Stomach (tissue), 9 donors: ENCODE data around the gene CASP9. TPM values are rescaled to one million over a fixed set of nuclear protein-coding genes. Genes with fewer than 3 reads are reported as not detected.
A peak's percentile ranks its signal among the peaks of the same experiment; 100 is the strongest.

Experiments used
- DNase-seq, 2 donors: peaks; one replicate each; pipeline versions ENCODE4 v3.0.0 to v3.0.0-alpha.2; 2013 to 2019
- H3K27ac ChIP-seq, 5 donors: fragments of 200-600 bp in 4 of 5; sonication (generic) in 4 of 5; one replicate each; pipeline ENCODE4 v1.5.1; 2013 to 2019; ENCODE audit warnings: mild to moderate bottlenecking in 1 of 5, moderate library complexity in 1 of 5
- H3K27me3 ChIP-seq, 3 donors: fragments of 200-600 bp; sonication (generic); one replicate each; pipeline ENCODE4 v1.5.1; 2017 to 2019; ENCODE audit warnings: mixed run types in 1 of 3
- H3K36me3 ChIP-seq, 4 donors: fragments of 200-600 bp; sonication (generic); 1 replicate in 3 of 4; 2 replicates in 1 of 4; pipeline ENCODE4 v1.5.1; 2016 to 2019
- H3K4me1 ChIP-seq, 4 donors: fragments of 200-600 bp; sonication (generic); one replicate each; pipeline ENCODE4 v1.5.1; 2016 to 2019
- H3K4me3 ChIP-seq, 4 donors: fragments of 200-600 bp; sonication (generic) in 3 of 4; one replicate each; pipeline ENCODE4 v1.5.1; 2016 to 2019; ENCODE audit warnings: mild to moderate bottlenecking in 1 of 4
- H3K9me3 ChIP-seq, 4 donors: fragments of 200-600 bp; sonication (generic); one replicate each; pipeline ENCODE4 v1.5.1; 2016 to 2019
- EP300 ChIP-seq: sonication (generic); formaldehyde crosslinking; IDR thresholded peaks from one replicate; pipeline ENCODE4 v1.6.1; 2017; ENCODE audit warnings: antibody characterized with exemption
- POLR2A ChIP-seq, 4 donors: fragments of 450-650 bp; IDR thresholded peaks; one replicate each; pipeline ENCODE4 v1.6.1; 2016; ENCODE audit warnings: antibody characterized with exemption in 4 of 4, control low read depth in 2 of 4, mild to moderate bottlenecking in 1 of 4, moderate library complexity in 1 of 4
- POLR2AphosphoS5 ChIP-seq, 3 donors: sonication (generic); formaldehyde crosslinking; IDR thresholded peaks; one replicate each; pipeline ENCODE4 v1.6.1; 2016; ENCODE audit warnings: antibody characterized with exemption in 3 of 3
- WGBS, 5 donors: extraction: QIAGEN DNeasy Blood & Tissue Kit in 3 of 5; methylation state at CpG; one replicate each; pipeline versions ENCODE4 v1.1.5 to v1.1.7; 2013 to 2018; 5-methylcytosine and 5-hydroxymethylcytosine counted together
- intact Hi-C: fragments of 100-400 bp; cut with DNase I; formaldehyde crosslinking; loops from one replicate; pipeline ENCODE4 v1.15.1; 2023; ENCODE audit warnings: low total_unique reads
- polyA plus RNA-seq, 3 donors: library from polyadenylated mRNA; stranded (reverse); fragments of 200-250 nt; gene quantifications; one replicate each; pipeline ENCODE4 v1.2.3, GENCODE V29; 2013
- total RNA-seq, 5 donors: library from RNA; depleted of rRNA; stranded (reverse); fragments of >200 nt; gene quantifications; one replicate each; pipeline versions ENCODE4 v1.1.0 to v1.2.3, GENCODE V29; 2014 to 2016
- TF ChIP-seq, protein P1 (sequence below), 7 experiments: fragments of 450-650 bp in 4 of 7; fragments of 200-600 bp in 3 of 7; sonication (generic) in 3 of 7; IDR thresholded peaks; one replicate each; pipeline ENCODE4 v1.5.1; 2016 to 2019; ENCODE audit warnings: antibody characterized with exemption in 7 of 7, control low read depth in 2 of 7, mild to moderate bottlenecking in 1 of 7
- donor health status: healthy with polysubstance abuse.
- donor health status: Bipolar disorder and iron deficiency.
- donor health status: healthy.

The CASP9 gene
- total and polyA plus RNA-seq, 8 donors: 8.3 to 125 (median 16.3) TPM

DNA sequence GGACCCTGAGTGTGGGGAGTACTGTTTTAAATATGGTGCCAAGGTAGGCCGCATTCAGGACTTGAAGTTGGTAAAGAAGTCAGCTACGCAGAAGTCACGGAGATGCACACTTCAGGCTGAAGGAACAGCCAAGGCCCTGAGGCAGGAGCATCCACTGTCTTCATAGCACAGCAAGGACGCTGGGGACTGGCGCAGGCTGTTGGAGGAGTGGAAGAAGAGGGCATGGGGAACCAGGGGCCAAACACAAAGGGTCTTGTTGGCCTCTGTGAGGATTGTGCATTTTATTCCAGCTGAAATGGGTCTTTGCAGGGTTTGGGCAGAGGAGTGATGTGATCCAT, 19.2 kb upstream of the CASP9 start:
- Histone ChIP-seq H3K27me3 (no peaks in the 10 kb centered on the region), H3K36me3 (peaks cover 68 to 100% (median 100%) of the 10 kb centered on the region in 4 donors), H3K9me3 (no peaks in the 10 kb centered on the region), H3K4me1 (no peaks in the 10 kb centered on the region), H3K4me3 (no peak overlapping the region), H3K27ac (no peak overlapping the region)
- no peak for DNase-seq
- 90 to 97% (median 94%) methylated on average over 5 of the region's 5 CpGs for WGBS, 5 donors
- intact Hi-C loops: no loop called here
- TF ChIP-seq POLR2AphosphoS5 (IDR thresholded peaks at IDR 0.05) (no peak), POLR2A (IDR thresholded peaks at IDR 0.05) (no peak), EP300 (no peak)
- TF ChIP-seq, protein P1, sequence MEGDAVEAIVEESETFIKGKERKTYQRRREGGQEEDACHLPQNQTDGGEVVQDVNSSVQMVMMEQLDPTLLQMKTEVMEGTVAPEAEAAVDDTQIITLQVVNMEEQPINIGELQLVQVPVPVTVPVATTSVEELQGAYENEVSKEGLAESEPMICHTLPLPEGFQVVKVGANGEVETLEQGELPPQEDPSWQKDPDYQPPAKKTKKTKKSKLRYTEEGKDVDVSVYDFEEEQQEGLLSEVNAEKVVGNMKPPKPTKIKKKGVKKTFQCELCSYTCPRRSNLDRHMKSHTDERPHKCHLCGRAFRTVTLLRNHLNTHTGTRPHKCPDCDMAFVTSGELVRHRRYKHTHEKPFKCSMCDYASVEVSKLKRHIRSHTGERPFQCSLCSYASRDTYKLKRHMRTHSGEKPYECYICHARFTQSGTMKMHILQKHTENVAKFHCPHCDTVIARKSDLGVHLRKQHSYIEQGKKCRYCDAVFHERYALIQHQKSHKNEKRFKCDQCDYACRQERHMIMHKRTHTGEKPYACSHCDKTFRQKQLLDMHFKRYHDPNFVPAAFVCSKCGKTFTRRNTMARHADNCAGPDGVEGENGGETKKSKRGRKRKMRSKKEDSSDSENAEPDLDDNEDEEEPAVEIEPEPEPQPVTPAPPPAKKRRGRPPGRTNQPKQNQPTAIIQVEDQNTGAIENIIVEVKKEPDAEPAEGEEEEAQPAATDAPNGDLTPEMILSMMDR (IDR thresholded peaks at IDR 0.05): no peak

DNA sequence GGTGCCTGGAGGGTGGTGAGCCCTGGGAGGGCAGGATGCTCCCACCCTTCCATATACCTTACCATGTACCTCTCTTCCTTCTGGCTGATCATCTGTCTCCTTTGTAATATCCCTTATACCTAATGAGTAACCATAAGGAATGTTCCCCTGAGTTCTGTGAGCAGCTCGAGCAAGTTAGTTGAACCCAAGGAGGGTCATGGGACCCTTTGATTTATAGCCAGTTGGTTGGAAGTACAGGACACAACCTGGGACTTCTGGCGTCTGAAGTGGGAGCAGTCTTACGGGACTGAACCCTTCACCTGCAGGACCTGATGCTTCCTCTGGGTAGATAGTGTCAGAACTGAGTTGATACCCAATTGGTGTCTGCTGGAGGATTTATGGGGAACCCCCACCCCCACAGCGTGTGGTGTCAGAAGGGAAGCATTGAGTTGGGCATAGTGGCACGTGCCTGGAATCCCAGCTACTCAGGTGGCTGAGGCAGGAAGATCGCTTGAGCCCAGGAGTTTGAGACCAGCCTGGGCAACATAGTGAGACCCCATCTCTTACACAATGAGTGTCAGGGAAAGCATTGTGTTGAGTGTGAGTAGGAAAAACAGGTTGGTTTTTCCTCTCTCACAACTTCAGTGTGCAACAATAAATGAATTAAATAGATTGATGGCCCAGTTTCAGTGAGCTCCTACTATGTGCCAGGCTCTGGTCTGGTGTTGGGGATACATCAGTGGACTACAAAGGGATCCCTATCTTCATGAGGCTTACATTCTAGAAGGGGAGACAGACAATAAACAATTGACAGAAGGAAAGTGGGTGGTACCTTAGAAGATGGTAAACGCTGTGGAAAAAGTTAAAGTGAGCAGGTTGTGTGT, 18.6 kb upstream of the CASP9 start:
- H3K4me3 ChIP-seq: no peak overlapping the region
- H3K36me3 ChIP-seq: peaks cover 66 to 100% (median 100%) of the 10 kb centered on the region in 4 donors
- no peaks in the 10 kb centered on the region for H3K9me3 ChIP-seq
- DNase-seq: no peak
- no peak overlapping the region for H3K27ac ChIP-seq
- no peaks in the 10 kb centered on the region for H3K27me3 ChIP-seq
- TF ChIP-seq, protein P1 (IDR thresholded peaks at IDR 0.05): no peak
- TF ChIP-seq POLR2AphosphoS5 (IDR thresholded peaks at IDR 0.05) (no peak), POLR2A (IDR thresholded peaks at IDR 0.05) (no peak)
- intact Hi-C loops: no loop called here
- 80 to 96% (median 88%) methylated on average over 4 to 7 of the region's 7 CpGs for WGBS, 5 donors
- H3K4me1 ChIP-seq: no peaks in the 10 kb centered on the region

DNA sequence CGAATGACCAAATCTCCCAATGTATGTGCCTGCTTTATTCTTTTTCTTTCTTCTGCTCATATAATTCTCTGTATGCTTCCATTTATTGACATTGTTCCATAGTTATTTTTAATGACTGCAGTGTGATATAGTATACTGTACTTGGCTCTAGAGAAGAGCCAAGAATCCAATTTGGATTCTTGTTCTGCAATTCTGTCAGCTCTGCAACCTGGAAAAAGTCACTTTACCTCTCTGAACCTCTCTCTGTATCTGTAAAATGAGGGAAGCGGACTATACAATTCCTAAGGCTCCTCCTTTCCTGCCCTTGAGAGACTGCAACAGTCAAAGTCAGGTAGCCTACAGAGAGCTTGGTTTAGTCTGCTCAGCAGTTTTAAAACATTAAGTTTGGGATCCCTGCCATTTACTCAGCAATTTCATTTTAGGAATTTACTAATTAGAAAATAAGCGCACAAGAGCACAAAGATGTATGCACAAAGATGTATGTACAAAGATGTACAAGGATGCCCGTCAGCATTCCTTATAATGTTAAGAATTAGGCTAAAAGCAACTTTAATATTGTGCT, 17.3 kb upstream of the CASP9 start:
- H3K36me3 ChIP-seq: peaks cover 70 to 100% (median 100%) of the 10 kb centered on the region in 4 donors
- H3K27ac ChIP-seq: no peak overlapping the region
- no peaks in the 10 kb centered on the region for H3K4me1 ChIP-seq
- H3K4me3 ChIP-seq: no peak overlapping the region
- DNase-seq: no peak
- intact Hi-C loops: no loop called here
- no peaks in the 10 kb centered on the region for H3K27me3 ChIP-seq
- no peak for TF ChIP-seq POLR2A (IDR thresholded peaks at IDR 0.05)
- TF ChIP-seq, protein P1 (IDR thresholded peaks at IDR 0.05): no peak
- TF ChIP-seq POLR2AphosphoS5 (IDR thresholded peaks at IDR 0.05): no peak
- no peak for TF ChIP-seq EP300
- WGBS, 5 donors: 76 to 98% (median 97%) methylated on average over 4 of the region's 4 CpGs
- H3K9me3 ChIP-seq: no peaks in the 10 kb centered on the region

DNA sequence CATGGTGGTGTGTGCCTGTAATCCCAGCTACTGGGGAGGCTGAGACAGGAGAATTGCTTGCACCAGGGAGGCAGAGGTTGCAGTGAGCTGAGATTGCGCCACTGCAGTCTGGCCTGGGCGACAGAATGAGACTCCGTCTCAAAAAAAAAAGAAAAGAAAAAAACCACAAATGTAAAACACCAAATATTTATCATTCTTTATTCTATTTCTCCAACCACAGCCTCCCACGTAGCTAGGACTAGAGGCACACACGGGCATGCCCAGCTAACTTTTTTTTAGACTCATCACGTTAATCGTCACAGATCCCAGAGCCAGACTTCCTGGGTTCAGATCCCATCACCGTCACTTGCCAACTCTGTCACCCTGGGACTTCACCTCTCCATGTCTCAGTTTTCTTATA, 16.2 kb upstream of the CASP9 start:
- no peaks in the 10 kb centered on the region for H3K4me1 ChIP-seq
- intact Hi-C loops: no loop called here
- H3K4me3 ChIP-seq: no peak overlapping the region
- WGBS, 5 donors: 91 to 94% (median 91%) methylated on average over 8 of the region's 8 CpGs
- DNase-seq: no peak
- no peak overlapping the region for H3K27ac ChIP-seq
- no peaks in the 10 kb centered on the region for H3K9me3 ChIP-seq
- no peaks in the 10 kb centered on the region for H3K27me3 ChIP-seq
- H3K36me3 ChIP-seq: peaks cover 62 to 100% (median 100%) of the 10 kb centered on the region in 4 donors
- TF ChIP-seq POLR2AphosphoS5 (IDR thresholded peaks at IDR 0.05): no peak

DNA sequence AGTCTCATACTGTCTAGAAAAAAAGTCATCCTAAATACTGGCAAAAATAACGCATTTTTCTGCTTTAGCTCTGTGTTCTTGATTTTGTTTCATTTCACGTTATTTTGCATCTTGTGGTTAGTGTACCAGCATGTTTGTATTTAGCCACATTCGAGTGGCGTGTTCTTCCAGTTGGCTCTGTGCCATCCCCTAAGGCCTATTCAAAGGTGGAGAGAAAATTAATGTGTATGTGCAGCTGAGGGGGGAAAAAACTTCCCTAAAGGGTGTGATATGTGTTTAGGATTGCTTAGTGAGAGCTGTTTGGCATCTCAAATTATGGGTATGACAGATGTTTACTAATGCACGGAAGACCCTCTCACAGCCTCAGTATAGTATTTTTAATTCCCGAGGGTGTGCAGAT, 14.8 kb upstream of the CASP9 start:
- peak in 1 of 2 donors; percentile 23 for DNase-seq
- Histone ChIP-seq H3K4me3 (no peak overlapping the region), H3K36me3 (peaks cover 49 to 100% (median 99%) of the 10 kb centered on the region in 4 donors), H3K27me3 (no peaks in the 10 kb centered on the region), H3K9me3 (no peaks in the 10 kb centered on the region), H3K4me1 (no peaks in the 10 kb centered on the region), H3K27ac (no peak overlapping the region)
- WGBS, 5 donors: 64 to 82% (median 71%) methylated on average over 6 of the region's 6 CpGs
- TF ChIP-seq EP300 (no peak), POLR2A (IDR thresholded peaks at IDR 0.05) (no peak), POLR2AphosphoS5 (IDR thresholded peaks at IDR 0.05) (no peak)
- TF ChIP-seq, protein P1 (IDR thresholded peaks at IDR 0.05): no peak
- intact Hi-C loops: no loop called here
